Measurements from ENCODE around the gene DAGLA.

- TF ChIP-seq CTCF (IDR thresholded peaks at IDR 0.05; ENCODE audit: insufficient read depth, low read length, poor library complexity, severe bottlenecking) (no peak), EZH2phosphoT487 (conservative IDR thresholded peaks at IDR 0.05; ENCODE audit: low read length) (no peak)
Measured at GRCh38 chr11:61769946-61770683, 89.9 kb downstream of the DAGLA start.

All from SU-DHL-6 (cell line).